AG09309 (cell line): ENCODE data around the gene PLPPR2.
A peak's percentile ranks its signal among the peaks of the same experiment; 100 is the strongest.
"Not testable (repeated sequence)": the region's sequence is repeated elsewhere in the genome, so short reads cannot be mapped to it uniquely, and the experiment has no call there.

Experiments used
- DNase-seq: peaks from one replicate; pipeline ENCODE4 v3.0.0-alpha.2; 2010; ENCODE audit warnings: low read depth
- H3K4me3 ChIP-seq: 2 replicates; pipeline ENCODE4 v1.5.1; 2011; ENCODE audit warnings: mild to moderate bottlenecking, low read depth, low read length, moderate library complexity; ENCODE audit not compliant: control insufficient read depth
- CTCF ChIP-seq: IDR thresholded peaks from 2 replicates; pipeline ENCODE4 v1.5.1; 2011; ENCODE audit warnings: mild to moderate bottlenecking, low read depth, low read length, inconsistent platforms; ENCODE audit not compliant: insufficient read depth, control insufficient read depth; ENCODE audit errors: missing control alignments

PLPPR2 gene

GRCh38 chr19:11401808-11402543 is 46.7 kb downstream of the PLPPR2 start:
- TF ChIP-seq CTCF, result no peak
- H3K4me3 ChIP-seq, result no peak overlapping the region
- no peak for DNase-seq

- TF ChIP-seq CTCF, result no peak
- no peak overlapping the region for H3K4me3 ChIP-seq
- no peak for DNase-seq
Measured at GRCh38 chr19:11404588-11405222, 49.5 kb downstream of the PLPPR2 start.

GRCh38 chr19:11405846-11406643 is 50.8 kb downstream of the PLPPR2 start:
- TF ChIP-seq CTCF, result peak; percentile 28
- no peak for DNase-seq
- no peak overlapping the region for H3K4me3 ChIP-seq

GRCh38 chr19:11406703-11407236 is 51.5 kb downstream of the PLPPR2 start:
- not testable (repeated sequence) for H3K4me3 ChIP-seq, DNase-seq

DNA sequence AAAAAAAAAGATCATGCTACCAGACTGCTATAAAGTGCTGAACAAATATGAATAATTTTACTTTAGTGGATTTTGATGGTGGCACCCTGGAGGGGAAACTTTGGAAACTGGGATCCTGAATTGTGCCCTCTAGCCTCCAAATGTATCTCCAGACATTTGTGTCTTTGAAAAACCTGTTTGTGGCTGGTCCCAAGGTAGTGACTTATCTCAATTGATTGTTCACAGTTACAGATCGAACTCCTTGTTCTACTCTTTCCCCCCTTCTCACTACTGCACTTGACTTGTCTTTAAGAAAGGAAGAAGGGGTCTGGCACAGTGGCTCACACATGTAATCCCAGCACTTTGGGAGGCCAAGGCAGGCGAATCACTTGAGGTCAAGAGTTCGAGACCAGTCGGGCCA is 53.4 kb downstream of the PLPPR2 start:
- no peak for TF ChIP-seq CTCF
- no peak for DNase-seq
- no peak overlapping the region for H3K4me3 ChIP-seq

GRCh38 chr19:11410682-11411081 is 55.5 kb downstream of the PLPPR2 start:
- no peak overlapping the region for H3K4me3 ChIP-seq
- no peak for DNase-seq

More at GRCh38 chr19:11410682-11411081, 55.5 kb downstream of the PLPPR2 start:
- TF ChIP-seq CTCF, result no peak
